ENCODE measurements around the gene SPIRE2. TPM values are rescaled to one million over a fixed set of nuclear protein-coding genes. Genes with fewer than 3 reads are reported as not detected.

Gene SPIRE2
- total RNA-seq, 1 donor from 2014 or later: 15.8 TPM

GRCh38 chr16:89847051-89847939, 19.0 kb downstream of the SPIRE2 start:
- no peak for DNase-seq
- ATAC-seq: no peak
- Histone ChIP-seq H3K4me1 (no peaks in the 10 kb centered on the region), H3K27me3 (ENCODE audit: low read depth) (no peaks in the 10 kb centered on the region), H3K4me3 (no peak overlapping the region), H3K27ac (no peak overlapping the region), H3K9me3 (no peaks in the 10 kb centered on the region), H3K36me3 (no peaks in the 10 kb centered on the region)
- intact Hi-C loops (cut with DNase I): no loop called here
- TF ChIP-seq CTCF (IDR thresholded peaks at IDR 0.05): no peak

GRCh38 chr16:89847940-89848297, 19.6 kb downstream of the SPIRE2 start:
- H3K9me3 ChIP-seq: no peaks in the 10 kb centered on the region
- H3K27me3 ChIP-seq (ENCODE audit: low read depth): no peaks in the 10 kb centered on the region
- DNase-seq: no peak
- intact Hi-C loops (cut with DNase I): no loop called here
- H3K27ac ChIP-seq: no peak overlapping the region
- no peak overlapping the region for H3K4me3 ChIP-seq
- H3K36me3 ChIP-seq: no peaks in the 10 kb centered on the region
- no peaks in the 10 kb centered on the region for H3K4me1 ChIP-seq
- no peak for ATAC-seq
- no peak for TF ChIP-seq CTCF (IDR thresholded peaks at IDR 0.05)

- Histone ChIP-seq H3K9me3 (no peaks in the 10 kb centered on the region), H3K4me3 (no peak overlapping the region), H3K27ac (no peak overlapping the region), H3K27me3 (ENCODE audit: low read depth) (no peaks in the 10 kb centered on the region), H3K36me3 (no peaks in the 10 kb centered on the region), H3K4me1 (no peaks in the 10 kb centered on the region)
- DNase-seq: no peak
- intact Hi-C loops (cut with DNase I): no loop called here
- no peak for TF ChIP-seq CTCF (IDR thresholded peaks at IDR 0.05)
- no peak for ATAC-seq
These were observed 20.7 kb downstream of the SPIRE2 start for GRCh38 chr16:89848974-89849373.

GRCh38 chr16:89853306-89853993, 25.2 kb downstream of the SPIRE2 start:
- intact Hi-C loops (cut with DNase I): no loop called here
- no peaks in the 10 kb centered on the region for H3K36me3 ChIP-seq
- no peaks in the 10 kb centered on the region for H3K27me3 ChIP-seq (ENCODE audit: low read depth)
- ATAC-seq (no peak), DNase-seq (no peak)
- no peak overlapping the region for H3K27ac ChIP-seq
- H3K4me1 ChIP-seq: no peaks in the 10 kb centered on the region
- no peak overlapping the region for H3K4me3 ChIP-seq
- H3K9me3 ChIP-seq: no peaks in the 10 kb centered on the region
- no peak for TF ChIP-seq CTCF (IDR thresholded peaks at IDR 0.05)

- DNase-seq: no peak
- Histone ChIP-seq H3K36me3 (no peaks in the 10 kb centered on the region), H3K27me3 (ENCODE audit: low read depth) (no peaks in the 10 kb centered on the region), H3K4me3 (no peak overlapping the region), H3K27ac (no peak overlapping the region), H3K9me3 (no peaks in the 10 kb centered on the region), H3K4me1 (no peaks in the 10 kb centered on the region)
- peak; percentile 26 to 54 for ATAC-seq
- intact Hi-C loops (cut with DNase I): no loop called here
- TF ChIP-seq CTCF (IDR thresholded peaks at IDR 0.05): no peak
These were observed 27.1 kb downstream of the SPIRE2 start for GRCh38 chr16:89855301-89855945.

Data from lower lobe of right lung (tissue), 2 donors.